ENCODE data around the gene PDCD6IP.

DNA sequence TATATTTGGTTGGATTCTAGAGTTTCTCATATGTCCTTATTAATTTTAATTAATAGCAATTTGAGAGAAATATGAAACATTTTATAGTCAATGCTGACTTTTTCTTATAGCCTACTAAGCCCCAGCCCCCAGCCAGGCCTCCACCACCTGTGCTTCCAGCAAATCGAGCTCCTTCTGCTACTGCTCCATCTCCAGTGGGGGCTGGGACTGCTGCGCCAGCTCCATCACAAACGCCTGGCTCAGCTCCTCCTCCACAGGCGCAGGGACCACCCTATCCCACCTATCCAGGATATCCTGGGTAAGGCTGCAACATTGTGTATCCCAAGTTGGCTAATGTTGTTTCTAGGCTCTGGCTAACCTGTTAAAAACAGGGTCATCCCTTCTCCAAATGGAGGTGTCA is 66.7 kb downstream of the PDCD6IP start:
- TF ChIP-seq, protein P1, sequence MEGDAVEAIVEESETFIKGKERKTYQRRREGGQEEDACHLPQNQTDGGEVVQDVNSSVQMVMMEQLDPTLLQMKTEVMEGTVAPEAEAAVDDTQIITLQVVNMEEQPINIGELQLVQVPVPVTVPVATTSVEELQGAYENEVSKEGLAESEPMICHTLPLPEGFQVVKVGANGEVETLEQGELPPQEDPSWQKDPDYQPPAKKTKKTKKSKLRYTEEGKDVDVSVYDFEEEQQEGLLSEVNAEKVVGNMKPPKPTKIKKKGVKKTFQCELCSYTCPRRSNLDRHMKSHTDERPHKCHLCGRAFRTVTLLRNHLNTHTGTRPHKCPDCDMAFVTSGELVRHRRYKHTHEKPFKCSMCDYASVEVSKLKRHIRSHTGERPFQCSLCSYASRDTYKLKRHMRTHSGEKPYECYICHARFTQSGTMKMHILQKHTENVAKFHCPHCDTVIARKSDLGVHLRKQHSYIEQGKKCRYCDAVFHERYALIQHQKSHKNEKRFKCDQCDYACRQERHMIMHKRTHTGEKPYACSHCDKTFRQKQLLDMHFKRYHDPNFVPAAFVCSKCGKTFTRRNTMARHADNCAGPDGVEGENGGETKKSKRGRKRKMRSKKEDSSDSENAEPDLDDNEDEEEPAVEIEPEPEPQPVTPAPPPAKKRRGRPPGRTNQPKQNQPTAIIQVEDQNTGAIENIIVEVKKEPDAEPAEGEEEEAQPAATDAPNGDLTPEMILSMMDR (IDR thresholded peaks at IDR 0.05), result no peak
- TF ChIP-seq POLR2A (IDR thresholded peaks at IDR 0.05) (no peak), POLR2AphosphoS5 (IDR thresholded peaks at IDR 0.05) (no peak)
